ENCODE measurements around the gene OOSP3.
"Not testable (repeated sequence)": the region's sequence is repeated elsewhere in the genome, so short reads cannot be mapped to it uniquely, and the experiment has no call there.

DNA sequence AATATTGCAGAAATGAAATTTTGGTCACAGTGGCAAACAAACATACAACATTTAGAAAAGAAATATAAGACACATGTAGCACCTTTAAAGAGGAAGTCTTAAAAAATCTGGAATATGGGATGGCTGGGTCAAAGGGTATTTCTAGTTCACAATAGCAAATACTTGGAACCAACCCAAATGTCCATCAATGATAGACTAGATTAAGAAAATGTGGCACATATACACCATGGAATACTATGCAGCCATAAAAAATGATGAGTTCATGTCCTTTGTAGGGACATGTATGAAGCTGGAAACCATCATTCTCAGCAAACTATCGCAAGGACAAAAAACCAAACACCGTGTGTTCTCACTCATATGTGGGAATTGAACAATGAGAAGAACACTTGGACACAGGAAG is 25.0 kb downstream of the OOSP3 start:
- TF ChIP-seq, protein P1, sequence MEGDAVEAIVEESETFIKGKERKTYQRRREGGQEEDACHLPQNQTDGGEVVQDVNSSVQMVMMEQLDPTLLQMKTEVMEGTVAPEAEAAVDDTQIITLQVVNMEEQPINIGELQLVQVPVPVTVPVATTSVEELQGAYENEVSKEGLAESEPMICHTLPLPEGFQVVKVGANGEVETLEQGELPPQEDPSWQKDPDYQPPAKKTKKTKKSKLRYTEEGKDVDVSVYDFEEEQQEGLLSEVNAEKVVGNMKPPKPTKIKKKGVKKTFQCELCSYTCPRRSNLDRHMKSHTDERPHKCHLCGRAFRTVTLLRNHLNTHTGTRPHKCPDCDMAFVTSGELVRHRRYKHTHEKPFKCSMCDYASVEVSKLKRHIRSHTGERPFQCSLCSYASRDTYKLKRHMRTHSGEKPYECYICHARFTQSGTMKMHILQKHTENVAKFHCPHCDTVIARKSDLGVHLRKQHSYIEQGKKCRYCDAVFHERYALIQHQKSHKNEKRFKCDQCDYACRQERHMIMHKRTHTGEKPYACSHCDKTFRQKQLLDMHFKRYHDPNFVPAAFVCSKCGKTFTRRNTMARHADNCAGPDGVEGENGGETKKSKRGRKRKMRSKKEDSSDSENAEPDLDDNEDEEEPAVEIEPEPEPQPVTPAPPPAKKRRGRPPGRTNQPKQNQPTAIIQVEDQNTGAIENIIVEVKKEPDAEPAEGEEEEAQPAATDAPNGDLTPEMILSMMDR (IDR thresholded peaks at IDR 0.05), result not testable (repeated sequence)
- TF ChIP-seq EZH2 (IDR thresholded peaks at IDR 0.05; ENCODE audit: borderline replicate concordance, insufficient read depth, low read depth, low read length, poor library complexity, severe bottlenecking), result not testable (repeated sequence)

Data from B cell (primary cell).